Measurements from ENCODE around the gene PRKG1.

Gene PRKG1

DNA sequence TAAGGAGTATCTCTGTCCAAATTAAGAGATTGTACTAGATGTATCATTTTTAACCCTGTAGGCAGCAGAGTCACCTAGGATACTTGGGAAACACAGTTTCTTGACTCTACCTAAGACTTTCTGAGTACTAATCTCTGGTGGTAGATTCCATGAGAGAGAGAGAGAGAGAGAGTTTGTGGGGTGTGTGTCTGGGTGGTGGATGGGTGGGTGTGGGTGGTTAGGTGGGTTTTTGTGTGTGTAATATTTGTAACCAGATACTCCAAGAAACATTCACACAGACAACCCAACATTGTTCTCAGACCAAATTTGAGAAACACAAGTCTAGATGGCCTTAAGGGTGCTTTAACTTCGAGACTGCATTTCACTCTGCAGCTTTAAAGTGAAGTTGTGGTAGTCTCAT is 215.2 kb downstream of the PRKG1 start:
- Mint-ChIP-seq H3K36me3 (ENCODE audit: insufficient read depth) (peaks cover 2% of the 10 kb centered on the region), H3K4me1 (no peaks in the 10 kb centered on the region), H3K4me3 (no peak overlapping the region), H3K27ac (ENCODE audit: low read depth) (no peak overlapping the region), H3K27me3 (no peaks in the 10 kb centered on the region), H3K9me3 (no peaks in the 10 kb centered on the region)
- DNase-seq (ENCODE audit: low spot score in 2 of 2) (no peak), ATAC-seq (replicated peaks; ENCODE audit: extremely low read depth, poor library complexity, severe bottlenecking) (no peak)

DNA sequence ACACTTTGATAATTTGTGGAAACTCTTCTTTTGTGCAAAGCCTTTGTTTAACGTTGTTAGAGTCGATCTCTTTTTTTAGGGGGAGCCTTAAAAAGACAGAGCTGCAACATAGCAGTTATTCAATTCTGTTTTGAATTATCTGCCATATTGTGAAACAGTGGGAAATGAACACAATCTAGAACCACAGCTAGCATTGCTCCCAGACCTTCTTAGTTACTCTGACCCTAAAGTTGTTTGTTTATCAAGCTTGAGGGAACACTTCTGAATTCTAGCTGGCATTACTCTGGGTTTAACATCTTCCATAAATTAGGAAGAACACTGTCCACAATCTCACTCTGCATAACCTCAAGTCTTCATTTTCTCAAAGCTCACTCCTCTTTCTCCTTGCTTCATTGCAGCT is 217.7 kb downstream of the PRKG1 start:
- Mint-ChIP-seq H3K27me3 (no peaks in the 10 kb centered on the region), H3K9me3 (no peaks in the 10 kb centered on the region), H3K36me3 (ENCODE audit: insufficient read depth) (peaks cover 2% of the 10 kb centered on the region), H3K4me1 (no peaks in the 10 kb centered on the region), H3K4me3 (no peak overlapping the region), H3K27ac (ENCODE audit: low read depth) (no peak overlapping the region)
- no peak for DNase-seq (ENCODE audit: low spot score in 2 of 2)
- ATAC-seq (replicated peaks; ENCODE audit: extremely low read depth, poor library complexity, severe bottlenecking), result no peak

DNA sequence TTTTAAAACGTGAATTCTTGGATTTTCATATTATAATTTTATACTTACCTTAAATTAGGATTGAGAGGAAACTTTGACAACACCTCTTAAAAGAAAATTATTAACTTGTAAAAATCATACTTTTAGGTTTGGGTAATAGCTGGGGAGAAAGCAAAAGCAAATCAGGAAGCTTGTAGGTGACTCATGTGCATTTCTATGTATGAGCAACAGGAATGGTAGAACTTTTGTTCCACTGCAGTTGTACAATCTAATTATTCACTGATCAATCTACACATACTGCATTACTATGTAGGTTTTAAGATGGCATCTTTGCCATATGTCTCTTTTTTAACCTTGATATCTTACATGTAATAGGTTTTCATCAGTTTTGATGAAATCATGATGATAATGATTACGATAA is 223.2 kb downstream of the PRKG1 start:
- Mint-ChIP-seq H3K27ac (ENCODE audit: low read depth) (no peak overlapping the region), H3K4me1 (no peaks in the 10 kb centered on the region), H3K27me3 (no peaks in the 10 kb centered on the region), H3K36me3 (ENCODE audit: insufficient read depth) (peaks cover 2% of the 10 kb centered on the region), H3K4me3 (no peak overlapping the region), H3K9me3 (no peaks in the 10 kb centered on the region)
- ATAC-seq (replicated peaks; ENCODE audit: extremely low read depth, poor library complexity, severe bottlenecking) (no peak), DNase-seq (ENCODE audit: low spot score in 2 of 2) (no peak)

DNA sequence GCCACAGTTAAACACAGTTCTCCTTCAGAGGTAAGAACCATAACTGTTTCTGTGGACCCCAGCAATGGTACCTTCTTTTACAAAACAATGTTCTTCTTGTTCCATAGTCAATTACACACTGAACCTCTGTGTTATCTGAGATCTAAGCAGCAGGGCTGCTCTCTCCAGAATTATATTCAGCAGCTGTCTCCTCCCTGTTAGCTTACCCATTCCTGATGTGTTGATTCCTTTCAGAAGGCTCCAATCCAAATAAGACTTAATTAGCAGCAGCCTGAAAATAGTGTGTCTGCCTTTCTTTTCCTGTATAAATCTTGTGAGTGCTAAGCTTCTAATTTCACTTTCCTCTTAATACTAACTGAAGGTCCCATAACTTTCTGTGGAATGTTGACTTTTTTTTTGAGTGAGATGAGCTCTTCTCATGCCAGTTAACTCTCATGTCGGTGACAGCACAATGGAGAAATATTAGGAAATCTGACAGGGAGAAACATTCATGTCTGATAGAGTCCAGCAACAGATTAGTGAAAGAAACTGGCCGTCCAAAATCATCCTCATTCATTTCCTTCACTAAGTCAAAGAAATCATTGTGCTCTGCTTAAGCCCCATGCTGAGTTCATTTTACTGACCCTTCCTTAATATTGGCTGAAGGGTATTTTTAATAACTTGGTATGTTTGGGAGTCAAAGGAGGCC is 226.5 kb downstream of the PRKG1 start:
- ATAC-seq (replicated peaks; ENCODE audit: extremely low read depth, poor library complexity, severe bottlenecking) (no peak), DNase-seq (ENCODE audit: low spot score in 2 of 2) (no peak)
- Mint-ChIP-seq H3K36me3 (ENCODE audit: insufficient read depth) (peaks cover 2% of the 10 kb centered on the region), H3K4me3 (no peak overlapping the region), H3K27ac (ENCODE audit: low read depth) (no peak overlapping the region), H3K9me3 (no peaks in the 10 kb centered on the region), H3K4me1 (no peaks in the 10 kb centered on the region), H3K27me3 (no peaks in the 10 kb centered on the region)

DNA sequence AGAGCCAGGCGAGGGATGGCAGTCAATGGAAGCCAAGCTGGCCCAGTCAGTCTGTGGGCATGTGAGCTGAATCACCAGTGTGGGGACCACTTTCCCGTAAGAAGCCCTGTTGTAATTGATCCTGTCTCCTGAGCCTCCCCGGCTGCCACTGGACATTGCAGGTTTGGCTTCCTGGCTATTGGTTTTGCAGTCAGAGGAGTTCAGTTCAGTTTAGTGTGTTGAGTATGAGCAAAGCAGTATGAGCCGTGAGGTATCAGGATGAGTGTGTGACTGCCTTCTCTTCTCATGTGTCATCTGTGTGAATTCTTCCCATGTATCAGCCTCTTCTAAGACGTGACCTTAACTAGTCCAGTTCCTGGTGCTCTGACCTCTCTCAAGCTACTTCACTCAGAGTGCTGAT is 227.4 kb downstream of the PRKG1 start:
- Mint-ChIP-seq H3K4me1 (no peaks in the 10 kb centered on the region), H3K4me3 (no peak overlapping the region), H3K9me3 (no peaks in the 10 kb centered on the region), H3K36me3 (ENCODE audit: insufficient read depth) (peaks cover 2% of the 10 kb centered on the region), H3K27me3 (no peaks in the 10 kb centered on the region), H3K27ac (ENCODE audit: low read depth) (no peak overlapping the region)
- ATAC-seq (replicated peaks; ENCODE audit: extremely low read depth, poor library complexity, severe bottlenecking) (no peak), DNase-seq (ENCODE audit: low spot score in 2 of 2) (no peak)

DNA sequence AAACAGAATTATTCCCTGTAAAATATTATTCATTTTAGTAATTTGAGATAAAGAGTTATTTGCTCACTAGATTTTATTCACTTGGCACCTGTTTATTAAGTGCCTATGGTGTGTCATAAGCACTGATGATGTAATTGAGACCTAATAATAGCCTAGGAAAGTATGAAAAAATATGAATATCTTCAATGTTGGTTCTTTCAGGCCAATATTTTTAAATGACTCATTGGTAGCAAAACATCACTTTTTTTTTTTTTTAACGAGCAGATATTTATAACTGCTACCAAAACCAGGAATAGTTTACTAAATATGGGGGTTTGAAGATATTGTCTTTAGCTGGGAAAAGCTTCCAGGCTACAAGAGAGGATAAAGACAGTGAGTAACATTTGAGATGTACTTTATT is 228.0 kb downstream of the PRKG1 start:
- H3K9me3 Mint-ChIP-seq, result no peaks in the 10 kb centered on the region
- no peak overlapping the region for H3K27ac Mint-ChIP-seq (ENCODE audit: low read depth)
- no peaks in the 10 kb centered on the region for H3K4me1 Mint-ChIP-seq

DNA sequence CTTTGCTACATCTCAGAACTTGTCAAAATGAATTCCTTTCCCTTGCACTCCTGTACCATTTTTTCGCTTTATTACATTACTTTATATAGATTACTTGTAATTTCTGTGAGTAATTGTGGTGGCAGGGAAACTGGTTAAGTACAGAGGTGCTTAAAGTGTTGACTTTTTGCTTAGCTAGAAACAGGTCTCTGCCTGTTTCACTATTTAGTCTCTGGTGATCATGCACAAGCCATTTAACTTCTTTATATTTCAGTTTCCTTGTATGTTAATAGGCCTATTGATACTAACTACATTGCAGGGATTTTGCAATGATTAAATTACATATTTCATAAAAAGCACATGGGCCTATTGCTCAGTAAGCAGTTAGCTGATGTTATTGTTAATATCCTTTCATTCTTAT is 233.8 kb downstream of the PRKG1 start:
- Mint-ChIP-seq H3K4me3 (no peak overlapping the region), H3K4me1 (no peaks in the 10 kb centered on the region)
- no peak for ATAC-seq (replicated peaks; ENCODE audit: extremely low read depth, poor library complexity, severe bottlenecking)

More for the DNA sequence above, 228.0 kb downstream of the PRKG1 start:
- DNase-seq (ENCODE audit: low spot score in 2 of 2) (no peak), ATAC-seq (replicated peaks; ENCODE audit: extremely low read depth, poor library complexity, severe bottlenecking) (no peak)
- no peak overlapping the region for H3K4me3 Mint-ChIP-seq
- no peaks in the 10 kb centered on the region for H3K27me3 Mint-ChIP-seq
- H3K36me3 Mint-ChIP-seq (ENCODE audit: insufficient read depth), result peaks cover 2% of the 10 kb centered on the region

DNA sequence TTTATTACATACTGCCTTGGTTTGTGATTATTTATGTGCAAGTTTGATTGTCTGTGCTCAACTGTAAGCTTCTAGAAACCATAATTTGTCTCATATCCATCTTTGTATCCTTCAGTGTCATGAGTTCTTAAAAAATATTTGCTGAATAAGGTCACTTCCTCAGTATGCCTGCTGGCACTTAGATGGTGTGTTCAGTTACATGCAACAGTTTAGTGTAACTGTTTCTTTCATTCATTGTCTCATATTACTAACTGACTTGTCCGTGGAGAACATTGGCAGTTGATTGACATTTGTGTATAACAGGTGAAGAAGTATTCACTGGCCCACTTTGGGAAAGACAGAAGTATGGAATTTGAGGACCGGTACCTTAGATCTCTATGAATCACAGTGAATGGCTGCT is 236.9 kb downstream of the PRKG1 start:
- peaks cover 6% of the 10 kb centered on the region for H3K9me3 Mint-ChIP-seq
- DNase-seq (ENCODE audit: low spot score in 2 of 2) (no peak), ATAC-seq (replicated peaks; ENCODE audit: extremely low read depth, poor library complexity, severe bottlenecking) (no peak)
- H3K27ac Mint-ChIP-seq (ENCODE audit: low read depth), result no peak overlapping the region
- no peaks in the 10 kb centered on the region for H3K36me3 Mint-ChIP-seq (ENCODE audit: insufficient read depth)
- no peak overlapping the region for H3K4me3 Mint-ChIP-seq
- peaks cover 7% of the 10 kb centered on the region for H3K27me3 Mint-ChIP-seq
- H3K4me1 Mint-ChIP-seq, result no peaks in the 10 kb centered on the region

More for the DNA sequence above, 233.8 kb downstream of the PRKG1 start:
- Mint-ChIP-seq H3K9me3 (peaks cover 6% of the 10 kb centered on the region), H3K36me3 (ENCODE audit: insufficient read depth) (no peaks in the 10 kb centered on the region), H3K27ac (ENCODE audit: low read depth) (no peak overlapping the region), H3K27me3 (peaks cover 7% of the 10 kb centered on the region)
- no peak for DNase-seq (ENCODE audit: low spot score in 2 of 2)

DNA sequence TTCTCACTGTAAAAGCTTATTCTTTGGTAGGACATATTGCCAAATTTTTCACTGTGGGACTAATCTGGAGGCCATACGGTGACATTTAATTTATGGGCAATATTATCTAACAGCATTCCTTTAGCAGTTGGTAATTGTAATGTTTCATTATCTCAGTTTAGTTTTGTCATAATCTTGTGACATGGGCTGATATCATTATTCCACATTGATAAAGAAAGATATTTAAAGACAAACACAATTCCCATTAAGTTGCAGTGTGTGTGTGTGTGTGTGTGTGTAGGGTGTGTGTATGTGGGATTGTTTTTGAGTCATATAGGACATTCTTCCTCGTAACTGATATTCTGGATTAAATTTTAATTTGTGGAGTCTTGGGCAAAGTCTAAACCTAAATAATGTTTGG is 238.5 kb downstream of the PRKG1 start:
- H3K27ac Mint-ChIP-seq (ENCODE audit: low read depth), result no peak overlapping the region
- peaks cover 7% of the 10 kb centered on the region for H3K27me3 Mint-ChIP-seq
- no peak overlapping the region for H3K4me3 Mint-ChIP-seq
- DNase-seq (ENCODE audit: low spot score in 2 of 2) (no peak), ATAC-seq (replicated peaks; ENCODE audit: extremely low read depth, poor library complexity, severe bottlenecking) (no peak)
- peaks cover 6% of the 10 kb centered on the region for H3K9me3 Mint-ChIP-seq
- H3K36me3 Mint-ChIP-seq (ENCODE audit: insufficient read depth), result no peaks in the 10 kb centered on the region
- H3K4me1 Mint-ChIP-seq, result no peaks in the 10 kb centered on the region

DNA sequence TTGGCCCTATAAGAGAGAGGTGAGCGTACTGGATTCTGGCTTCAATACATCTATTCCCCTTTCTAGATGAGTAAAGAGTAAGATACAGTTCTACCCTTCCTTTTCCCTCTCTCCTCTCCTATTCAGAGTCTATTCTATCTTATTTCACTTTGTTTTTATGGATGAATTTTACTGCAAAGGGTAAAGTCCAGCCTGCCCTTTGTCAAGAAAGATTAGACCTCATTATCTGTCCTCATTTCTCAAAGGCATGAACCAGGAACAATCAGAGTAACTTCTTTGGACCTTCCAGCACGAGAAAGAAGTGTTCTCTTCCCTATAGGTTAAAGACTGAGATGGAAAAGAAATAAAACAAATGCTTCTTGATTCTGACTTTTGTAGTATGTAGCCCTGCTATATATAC is 239.0 kb downstream of the PRKG1 start:
- H3K9me3 Mint-ChIP-seq, result peaks cover 6% of the 10 kb centered on the region
- DNase-seq (ENCODE audit: low spot score in 2 of 2) (no peak), ATAC-seq (replicated peaks; ENCODE audit: extremely low read depth, poor library complexity, severe bottlenecking) (no peak)
- no peaks in the 10 kb centered on the region for H3K4me1 Mint-ChIP-seq
- no peak overlapping the region for H3K4me3 Mint-ChIP-seq
- no peaks in the 10 kb centered on the region for H3K36me3 Mint-ChIP-seq (ENCODE audit: insufficient read depth)
- no peak overlapping the region for H3K27ac Mint-ChIP-seq (ENCODE audit: low read depth)
- peaks cover 7% of the 10 kb centered on the region for H3K27me3 Mint-ChIP-seq

DNA sequence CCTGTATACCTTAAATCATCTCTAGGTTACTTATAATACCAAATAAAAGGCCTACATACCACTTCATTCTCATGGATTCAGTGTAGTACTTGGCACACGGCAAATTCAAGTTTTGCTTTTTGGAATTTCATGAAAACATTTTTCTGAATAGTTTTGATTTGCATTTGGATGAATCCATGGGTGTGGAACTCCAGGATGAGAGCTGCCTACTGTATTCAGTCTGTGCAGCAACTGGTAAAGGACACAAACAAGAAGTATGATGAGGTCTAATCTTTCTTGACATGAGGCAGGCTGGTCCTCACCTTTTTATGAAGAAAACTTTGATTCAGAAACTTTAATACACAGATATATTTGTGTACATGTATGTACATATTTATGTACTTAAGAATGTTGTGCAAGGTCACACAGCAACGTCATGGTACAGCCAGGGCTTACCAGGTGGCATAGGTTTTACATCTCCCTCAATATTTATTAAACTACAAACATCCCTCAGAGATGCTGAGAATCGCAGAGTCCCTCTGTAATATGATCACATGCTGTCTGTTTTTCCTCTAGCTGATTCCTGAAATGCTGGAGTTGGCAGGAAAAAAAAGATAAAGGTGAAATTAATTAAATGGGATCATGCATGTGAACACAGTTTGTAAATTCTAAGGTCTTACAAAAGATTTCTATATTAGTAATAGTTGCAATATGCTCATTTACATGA is 239.6 kb downstream of the PRKG1 start:
- no peak for ATAC-seq (replicated peaks; ENCODE audit: extremely low read depth, poor library complexity, severe bottlenecking)
- Mint-ChIP-seq H3K4me1 (no peaks in the 10 kb centered on the region), H3K36me3 (ENCODE audit: insufficient read depth) (no peaks in the 10 kb centered on the region), H3K27ac (ENCODE audit: low read depth) (no peak overlapping the region), H3K27me3 (peaks cover 4% of the 10 kb centered on the region), H3K9me3 (peaks cover 6% of the 10 kb centered on the region), H3K4me3 (no peak overlapping the region)
- no peak for DNase-seq (ENCODE audit: low spot score in 2 of 2)

DNA sequence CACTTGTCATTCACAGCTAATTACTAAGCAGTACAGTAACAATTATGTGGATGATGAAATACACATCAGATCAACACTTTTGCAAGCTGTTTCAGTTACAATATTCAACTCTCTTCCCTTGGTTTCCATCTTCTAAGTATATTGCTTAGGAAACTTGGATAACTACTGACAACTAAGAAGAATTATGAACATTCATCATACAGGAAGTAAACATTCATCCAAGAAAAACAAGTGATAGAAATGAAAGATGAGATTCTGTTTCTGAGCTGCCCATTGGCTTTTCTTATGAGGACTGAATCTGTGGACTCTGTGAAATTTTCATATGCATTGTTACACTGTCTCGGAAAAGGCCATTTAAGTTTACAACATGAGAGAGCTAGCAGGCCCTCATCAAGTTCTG is 240.2 kb downstream of the PRKG1 start:
- Mint-ChIP-seq H3K9me3 (peaks cover 6% of the 10 kb centered on the region), H3K27me3 (no peaks in the 10 kb centered on the region), H3K4me1 (no peaks in the 10 kb centered on the region), H3K36me3 (ENCODE audit: insufficient read depth) (no peaks in the 10 kb centered on the region), H3K4me3 (no peak overlapping the region), H3K27ac (ENCODE audit: low read depth) (no peak overlapping the region)
- ATAC-seq (replicated peaks; ENCODE audit: extremely low read depth, poor library complexity, severe bottlenecking), result no peak
- no peak for DNase-seq (ENCODE audit: low spot score in 2 of 2)

DNA sequence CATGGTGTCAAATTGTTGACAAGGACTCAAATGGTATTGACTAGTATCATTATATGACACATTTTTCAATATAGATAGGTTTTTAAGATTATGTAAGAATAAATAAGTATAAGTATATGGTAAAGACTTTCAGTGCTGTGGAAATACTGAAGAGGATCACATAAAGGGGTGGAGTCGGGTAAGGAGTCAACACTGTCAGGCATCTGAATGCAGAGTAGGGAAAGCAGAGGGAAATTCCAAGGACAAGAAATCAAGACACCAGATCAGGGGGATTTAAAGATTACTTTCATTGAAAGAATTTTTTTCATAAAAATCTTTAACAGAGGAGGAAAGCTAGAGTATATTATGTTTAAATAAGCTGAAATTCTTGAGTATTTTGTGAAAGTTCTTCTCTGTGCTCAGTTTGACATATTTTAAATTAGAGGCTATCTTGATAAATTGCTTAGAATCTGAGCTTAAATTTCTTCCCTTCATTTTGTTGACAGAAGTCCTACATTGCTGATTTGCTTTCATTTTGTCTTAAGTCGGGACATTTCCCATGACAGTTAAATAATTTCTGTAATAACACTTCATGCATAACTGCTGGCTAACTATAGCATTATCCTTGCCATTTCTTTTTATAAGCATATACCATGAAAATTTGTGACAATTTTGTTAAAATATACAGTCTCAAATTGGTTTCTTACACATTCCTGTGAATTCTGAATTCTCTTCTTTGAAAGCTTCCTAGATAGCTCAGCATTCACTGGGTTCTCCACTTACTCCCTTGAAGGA is 244.3 kb downstream of the PRKG1 start:
- Mint-ChIP-seq H3K27me3 (no peaks in the 10 kb centered on the region), H3K27ac (ENCODE audit: low read depth) (no peak overlapping the region), H3K36me3 (ENCODE audit: insufficient read depth) (no peaks in the 10 kb centered on the region), H3K4me1 (no peaks in the 10 kb centered on the region), H3K4me3 (no peak overlapping the region), H3K9me3 (no peaks in the 10 kb centered on the region)
- DNase-seq (ENCODE audit: low spot score in 2 of 2) (no peak), ATAC-seq (replicated peaks; ENCODE audit: extremely low read depth, poor library complexity, severe bottlenecking) (no peak)
